H1 (cell line): ENCODE data around the gene MTURN. TPM values are rescaled to one million over a fixed set of nuclear protein-coding genes. Genes with fewer than 3 reads are reported as not detected.

Experiments used
- CTCF ChIA-PET: fragments of 300-600 bp; sonication (Branson Sonifier 250); formaldehyde crosslinking; loops from one replicate; lab custom pipeline; 2021; ENCODE audit not compliant: partially characterized antibody; lab: Charles Lee
- POLR2A ChIA-PET: fragments of 300-600 bp; sonication (Branson Sonifier 250); formaldehyde crosslinking; loops from one replicate; lab custom pipeline; 2021; ENCODE audit warnings: inconsistent platforms; ENCODE audit not compliant: partially characterized antibody; lab: Charles Lee
- DNase-seq, 2 experiments: peaks; one replicate each; pipeline versions ENCODE4 v3.0.0 to v3.0.0-alpha.2; 2010 to 2022; ENCODE audit warnings: low spot score in 2 of 2, low read depth in 1 of 2, mixed read lengths in 1 of 2
- FAIRE-seq: peaks from 2 replicates; lab custom pipeline; 2011; peaks lifted over from hg19 to GRCh38; lab: Jason Lieb, UNC
- H2AFZ ChIP-seq: 2 replicates; pipeline ENCODE4 v1.8.1; 2012; ENCODE audit warnings: low read length, inconsistent platforms
- H2AK5ac ChIP-seq: 2 replicates; pipeline ENCODE4 v1.6.1; 2013; ENCODE audit warnings: low read depth, low read length
- H2BK120ac ChIP-seq: replicated peaks from 2 replicates; pipeline ENCODE3; 2013; ENCODE audit warnings: low read depth, low read length, inconsistent platforms
- H2BK12ac ChIP-seq: 2 replicates; pipeline ENCODE4 v1.6.1; 2013; ENCODE audit warnings: low read depth, low read length
- H2BK15ac ChIP-seq: 2 replicates; pipeline ENCODE4 v1.6.1; 2013; ENCODE audit warnings: low read length
- H2BK20ac ChIP-seq: 2 replicates; pipeline ENCODE4 v1.6.1; 2013; ENCODE audit warnings: low read length
- H2BK5ac ChIP-seq: 2 replicates; pipeline ENCODE4 v1.6.1; 2013; ENCODE audit warnings: low read depth, low read length
- H3K14ac ChIP-seq: 2 replicates; pipeline ENCODE4 v1.6.1; 2013; ENCODE audit warnings: inconsistent platforms; ENCODE audit not compliant: insufficient read length
- H3K18ac ChIP-seq: 2 replicates; pipeline ENCODE4 v1.6.1; 2013; ENCODE audit warnings: low read length; ENCODE audit errors: extremely low read depth
- H3K23ac ChIP-seq: 2 replicates; pipeline ENCODE4 v1.6.1; 2013; ENCODE audit warnings: inconsistent platforms; ENCODE audit not compliant: insufficient read length
- H3K23me2 ChIP-seq: 2 replicates; pipeline ENCODE4 v1.6.1; 2013; ENCODE audit warnings: low read depth, low read length
- H3K27ac ChIP-seq: 2 replicates; pipeline ENCODE4 v1.6.1; 2011; ENCODE audit warnings: low read depth, low read length, inconsistent platforms
- H3K27me3 ChIP-seq, 4 experiments: replicated peaks in 1 of 4; 1 replicate in 1 of 4; 2 replicates in 3 of 4; pipeline versions ENCODE4 v1.6.1 to v1.8.1; 2011 to 2013; ENCODE audit warnings: low read length in 3 of 4, mild to moderate bottlenecking in 3 of 4, inconsistent platforms in 2 of 4, mixed read lengths in 2 of 4, moderate library complexity in 1 of 4; ENCODE audit not compliant: control insufficient read depth in 3 of 4, insufficient read depth in 3 of 4; ENCODE audit errors: extremely low read depth in 1 of 4
- H3K36me3 ChIP-seq, 4 experiments: 2 replicates each; pipeline versions ENCODE4 v1.6.1 to v1.8.1; 2011 to 2013; ENCODE audit warnings: mild to moderate bottlenecking in 4 of 4, low read length in 3 of 4, moderate library complexity in 2 of 4, control low read depth in 1 of 4, inconsistent platforms in 1 of 4; ENCODE audit not compliant: insufficient read depth in 4 of 4, control insufficient read depth in 2 of 4
- H3K4ac ChIP-seq: replicated peaks from 2 replicates; pipeline ENCODE3; 2013; ENCODE audit warnings: low read length, low read depth, mixed read lengths, inconsistent platforms; ENCODE audit not compliant: insufficient read length
- H3K4me1 ChIP-seq, 4 experiments: replicated peaks in 1 of 4; 1 replicate in 1 of 4; 2 replicates in 3 of 4; pipeline versions ENCODE4 v1.6.1 to v1.8.1; 2011 to 2013; ENCODE audit warnings: low read length in 3 of 4, inconsistent platforms in 2 of 4, mixed read lengths in 1 of 4; ENCODE audit not compliant: insufficient read depth in 4 of 4, control insufficient read depth in 3 of 4
- H3K4me2 ChIP-seq, 2 experiments: 2 replicates each; pipeline versions ENCODE4 v1.6.1 to v1.8.1; 2011 to 2013; ENCODE audit warnings: low read depth in 2 of 2, low read length in 2 of 2, control low read depth in 1 of 2, inconsistent platforms in 1 of 2, mild to moderate bottlenecking in 1 of 2; ENCODE audit not compliant: insufficient read depth in 1 of 2
- H3K4me3 ChIP-seq, 4 experiments: fragments of 200-600, 300-600 bp in 1 of 4; sonication (generic), shearing (Covaris generic), sonication (Bioruptor Twin) in 1 of 4; 2 replicates each; pipeline versions ENCODE4 v1.5.1 to v1.8.1; 2011 to 2016; ENCODE audit warnings: low read length in 4 of 4, low read depth in 3 of 4, control low read depth in 2 of 4, inconsistent platforms in 2 of 4, mild to moderate bottlenecking in 2 of 4, mixed read lengths in 1 of 4, moderate library complexity in 1 of 4; ENCODE audit not compliant: insufficient read depth in 2 of 4; ENCODE audit errors: extremely low read depth in 1 of 4
- H3K56ac ChIP-seq: replicated peaks from 2 replicates; pipeline ENCODE3; 2013; ENCODE audit warnings: low read depth, mild to moderate bottlenecking, mixed read lengths, low read length, inconsistent platforms; ENCODE audit not compliant: insufficient read length
- H3K79me1 ChIP-seq: 2 replicates; pipeline ENCODE4 v1.6.1; 2013; ENCODE audit warnings: low read depth, low read length, control low read depth
- H3K79me2 ChIP-seq, 2 experiments: 2 replicates each; pipeline versions ENCODE4 v1.6.1 to v1.8.1; 2012 to 2013; ENCODE audit warnings: low read length in 2 of 2, mild to moderate bottlenecking in 2 of 2, inconsistent platforms in 1 of 2; ENCODE audit not compliant: insufficient read depth in 2 of 2, control insufficient read depth in 1 of 2
- H3K9ac ChIP-seq, 4 experiments: replicated peaks in 1 of 4; 1 replicate in 1 of 4; 2 replicates in 3 of 4; pipeline versions ENCODE4 v1.6.1 to v1.8.1; 2011 to 2013; ENCODE audit warnings: low read depth in 3 of 4, low read length in 3 of 4, control low read depth in 2 of 4, mild to moderate bottlenecking in 2 of 4, moderate library complexity in 2 of 4, inconsistent platforms in 1 of 4; ENCODE audit errors: extremely low read depth in 1 of 4
- H3K9me3 ChIP-seq, 2 experiments: 2 replicates each; pipeline versions ENCODE4 v1.6.1 to v1.8.1; 2012 to 2013; ENCODE audit warnings: mild to moderate bottlenecking in 2 of 2, moderate library complexity in 2 of 2, control low read depth in 1 of 2, inconsistent platforms in 1 of 2, low read depth in 1 of 2, low read length in 1 of 2, mixed read lengths in 1 of 2; ENCODE audit not compliant: insufficient read depth in 2 of 2
- H4K20me1 ChIP-seq, 2 experiments: replicated peaks in 1 of 2; 2 replicates each; pipeline versions ENCODE3 to v1.8.1; 2011 to 2013; ENCODE audit warnings: inconsistent platforms in 2 of 2, low read length in 2 of 2, mild to moderate bottlenecking in 1 of 2; ENCODE audit not compliant: insufficient read depth in 2 of 2, control insufficient read depth in 1 of 2
- H4K5ac ChIP-seq: 2 replicates; pipeline ENCODE4 v1.6.1; 2013; ENCODE audit warnings: low read length, low read depth, mixed read lengths, inconsistent platforms; ENCODE audit not compliant: insufficient read length
- H4K8ac ChIP-seq: 2 replicates; pipeline ENCODE4 v1.8.0; 2013; ENCODE audit warnings: mild to moderate bottlenecking, moderate library complexity, low read length, inconsistent platforms; ENCODE audit not compliant: insufficient read depth; ENCODE audit errors: extremely low read depth
- H4K91ac ChIP-seq: replicated peaks from 2 replicates; pipeline ENCODE3; 2013; ENCODE audit warnings: low read length, mixed read lengths, inconsistent platforms; ENCODE audit not compliant: insufficient read length
- FOSL1 ChIP-seq: IDR thresholded peaks from 2 replicates; pipeline ENCODE4 v1.6.1; 2011; ENCODE audit warnings: mild to moderate bottlenecking, low read depth, low read length, moderate library complexity; ENCODE audit not compliant: insufficient read depth
- NANOG ChIP-seq: IDR thresholded peaks from 2 replicates; pipeline ENCODE4 v1.6.1; 2011; ENCODE audit warnings: low read length, low read depth, mild to moderate bottlenecking, inconsistent platforms; ENCODE audit not compliant: insufficient read depth, poor library complexity, severe bottlenecking
- NRF1 ChIP-seq: IDR thresholded peaks from 2 replicates; pipeline ENCODE4 v1.6.1; 2011; ENCODE audit warnings: mild to moderate bottlenecking, low read depth, low read length, improper control_type of control experiment
- POLR2AphosphoS5 ChIP-seq: IDR thresholded peaks from 2 replicates; pipeline ENCODE4 v1.6.1; 2011; ENCODE audit warnings: low read depth, low read length
- RAD21 ChIP-seq, 2 experiments: IDR thresholded peaks in 1 of 2; conservative IDR thresholded peaks in 1 of 2; 2 replicates each; pipeline ENCODE4 v1.6.1; 2011; ENCODE audit warnings: low read depth in 2 of 2, low read length in 2 of 2, improper control_type of control experiment in 1 of 2, inconsistent platforms in 1 of 2, mild to moderate bottlenecking in 1 of 2, moderate library complexity in 1 of 2
- RBBP5 ChIP-seq: IDR thresholded peaks from 2 replicates; pipeline ENCODE4 v1.7.1; 2012; ENCODE audit warnings: low read depth, mild to moderate bottlenecking, inconsistent platforms, low read length, moderate library complexity, borderline replicate concordance
- RXRA ChIP-seq: IDR thresholded peaks from 2 replicates; pipeline ENCODE4 v1.6.1; 2011; ENCODE audit warnings: low read depth, mild to moderate bottlenecking, low read length, moderate library complexity; ENCODE audit not compliant: insufficient read depth
- SIN3A ChIP-seq, 2 experiments: IDR thresholded peaks in 1 of 2; conservative IDR thresholded peaks in 1 of 2; 2 replicates each; pipeline ENCODE4 v1.6.1; 2011 to 2012; ENCODE audit warnings: low read length in 2 of 2, improper control_type of control experiment in 1 of 2, low read depth in 1 of 2, mild to moderate bottlenecking in 1 of 2
- SRF ChIP-seq: IDR thresholded peaks from 2 replicates; pipeline ENCODE4 v1.6.1; 2011; ENCODE audit warnings: mild to moderate bottlenecking, low read depth, low read length, moderate library complexity
- WGBS, 2 experiments: shearing (Covaris generic) in 1 of 2; methylation state at CpG; one replicate each; pipeline versions ENCODE4 v1.1.6 to v1.1.7; 2013 to 2015; ENCODE audit warnings: low lambda C conversion rate in 2 of 2, mixed read lengths in 2 of 2, inconsistent platforms in 1 of 2, low coverage in 1 of 2, missing lambda C conversion rate in 1 of 2; ENCODE audit not compliant: insufficient replicate concordance in 2 of 2, insufficient coverage in 1 of 2, insufficient read length in 1 of 2; ENCODE audit errors: extremely low coverage in 1 of 2, missing lambda C conversion rate in 1 of 2; 5-methylcytosine and 5-hydroxymethylcytosine counted together
- polyA plus RNA-seq, 7 experiments: library from polyadenylated mRNA; depleted of rRNA in 3 of 7; stranded (reverse) in 5 of 7; unstranded in 2 of 7; fragments of >200 nt in 5 of 7; fragments of 200-250 nt in 2 of 7; gene quantifications; 1 replicate in 5 of 7; 2 replicates in 1 of 7; 4 replicates in 1 of 7; pipeline versions ENCODE4 v1.2.1 to v1.2.3, GENCODE V29; 2011 to 2013; ENCODE audit warnings: missing spikeins in 2 of 7, mixed read lengths in 2 of 7
- total RNA-seq: library from RNA; stranded (reverse); fragmentation: NEBNext Ultra II Directional; extraction: Animal tissue kit (Norgen Biotek cat#: 25700); gene quantifications from 2 replicates; pipeline ENCODE4 v1.2.1, GENCODE V29; 2021

Gene MTURN
- total and polyA plus RNA-seq, 2 of the 8 experiments (the other 6 are each of a cell fraction or from before 2014, with no cell fraction given) = 2.6 to 5.8 TPM

DNA sequence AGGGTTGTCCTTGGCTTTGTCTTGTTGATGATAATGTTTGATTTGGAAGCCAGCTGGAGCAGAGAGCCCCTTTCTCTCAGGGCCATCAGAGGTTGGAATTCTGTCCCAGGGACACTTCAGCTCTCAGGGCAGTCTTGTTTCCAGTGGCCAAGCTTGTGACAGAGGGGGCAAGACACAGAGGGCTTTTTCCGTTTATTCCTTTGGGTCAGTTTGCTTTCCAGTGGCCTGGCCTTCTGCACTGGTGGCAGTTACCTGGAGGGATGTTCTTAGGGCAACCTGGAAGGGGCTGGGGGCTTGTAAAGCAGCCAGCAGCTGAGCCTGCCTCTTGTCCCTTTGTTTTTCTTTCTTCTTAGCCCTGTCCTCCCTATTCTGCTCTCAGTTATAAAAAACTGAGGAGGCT, 62.7 kb downstream of the MTURN start:
- Histone ChIP-seq H3K23ac (no peak overlapping the region), H4K5ac (no peak overlapping the region), H4K91ac (no peak overlapping the region), H3K23me2 (no peaks in the 10 kb centered on the region), H3K4me2 (no peak overlapping the region), H2BK20ac (no peak overlapping the region), H4K20me1 (no peaks in the 10 kb centered on the region), H3K27me3 (no peaks in the 10 kb centered on the region), H3K4me1 (no peaks in the 10 kb centered on the region), H2BK120ac (no peak overlapping the region), H3K27ac (no peak overlapping the region), H2AK5ac (no peak overlapping the region), H3K9me3 (peaks cover 32 to 41% of the 10 kb centered on the region in 2 experiments), H3K9ac (no peak overlapping the region), H3K79me2 (no peaks in the 10 kb centered on the region), H3K36me3 (no peaks in the 10 kb centered on the region; a peak in 1 of 8 replicates), H3K4me3 (no peak overlapping the region), H2BK5ac (no peak overlapping the region), H3K79me1 (no peaks in the 10 kb centered on the region), H3K18ac (no peak overlapping the region), H2BK12ac (no peak overlapping the region), H2BK15ac (no peak overlapping the region), H3K56ac (no peak overlapping the region), H3K14ac (no peak overlapping the region), H3K4ac (no peak overlapping the region), H4K8ac (no peak overlapping the region), H2AFZ (no peak overlapping the region)
- 82% methylated on average over 1 of the region's 1 CpG; no CpG with 5 or more reads in 1 of the 2 experiments for WGBS, 2 experiments
- no peak for DNase-seq
- no peak for FAIRE-seq
- ChIA-PET POLR2A (no interaction called here), CTCF (no interaction called here)
- TF ChIP-seq RAD21 (IDR thresholded peaks at IDR 0.05 in 1 of 2, conservative IDR thresholded peaks at IDR 0.05 in 1 of 2; ENCODE audit: low read depth in 2 of 2, low read length in 2 of 2) (no peak), RBBP5 (no peak), POLR2AphosphoS5 (no peak), NRF1 (no peak), RXRA (no peak), FOSL1 (no peak), SIN3A (conservative IDR thresholded peaks at IDR 0.05 in 1 of 2, IDR thresholded peaks at IDR 0.05 in 1 of 2; ENCODE audit: low read depth in 1 of 2, low read length in 2 of 2) (no peak), NANOG (no peak), SRF (no peak)
